H1 (cell line): ENCODE data around the gene CST6. TPM values are rescaled to one million over a fixed set of nuclear protein-coding genes. Genes with fewer than 3 reads are reported as not detected.

Experiments
- CTCF ChIA-PET: fragments of 300-600 bp; sonication (Branson Sonifier 250); formaldehyde crosslinking; loops from one replicate; lab custom pipeline; 2021; ENCODE audit not compliant: partially characterized antibody; lab: Charles Lee
- POLR2A ChIA-PET: fragments of 300-600 bp; sonication (Branson Sonifier 250); formaldehyde crosslinking; loops from one replicate; lab custom pipeline; 2021; ENCODE audit warnings: inconsistent platforms; ENCODE audit not compliant: partially characterized antibody; lab: Charles Lee
- DNase-seq, 2 experiments: peaks; one replicate each; pipeline versions ENCODE4 v3.0.0 to v3.0.0-alpha.2; 2010 to 2022; ENCODE audit warnings: low spot score in 2 of 2, low read depth in 1 of 2, mixed read lengths in 1 of 2
- FAIRE-seq: peaks from 2 replicates; lab custom pipeline; 2011; peaks lifted over from hg19 to GRCh38; lab: Jason Lieb, UNC
- H2AFZ ChIP-seq: 2 replicates; pipeline ENCODE4 v1.8.1; 2012; ENCODE audit warnings: low read length, inconsistent platforms
- H2AK5ac ChIP-seq: 2 replicates; pipeline ENCODE4 v1.6.1; 2013; ENCODE audit warnings: low read depth, low read length
- H2BK120ac ChIP-seq: replicated peaks from 2 replicates; pipeline ENCODE3; 2013; ENCODE audit warnings: low read depth, low read length, inconsistent platforms
- H2BK12ac ChIP-seq: 2 replicates; pipeline ENCODE4 v1.6.1; 2013; ENCODE audit warnings: low read depth, low read length
- H2BK15ac ChIP-seq: 2 replicates; pipeline ENCODE4 v1.6.1; 2013; ENCODE audit warnings: low read length
- H2BK20ac ChIP-seq: 2 replicates; pipeline ENCODE4 v1.6.1; 2013; ENCODE audit warnings: low read length
- H2BK5ac ChIP-seq: 2 replicates; pipeline ENCODE4 v1.6.1; 2013; ENCODE audit warnings: low read depth, low read length
- H3K14ac ChIP-seq: 2 replicates; pipeline ENCODE4 v1.6.1; 2013; ENCODE audit warnings: inconsistent platforms; ENCODE audit not compliant: insufficient read length
- H3K18ac ChIP-seq: 2 replicates; pipeline ENCODE4 v1.6.1; 2013; ENCODE audit warnings: low read length; ENCODE audit errors: extremely low read depth
- H3K23ac ChIP-seq: 2 replicates; pipeline ENCODE4 v1.6.1; 2013; ENCODE audit warnings: inconsistent platforms; ENCODE audit not compliant: insufficient read length
- H3K23me2 ChIP-seq: 2 replicates; pipeline ENCODE4 v1.6.1; 2013; ENCODE audit warnings: low read depth, low read length
- H3K27ac ChIP-seq: 2 replicates; pipeline ENCODE4 v1.6.1; 2011; ENCODE audit warnings: low read depth, low read length, inconsistent platforms
- H3K27me3 ChIP-seq, 4 experiments: replicated peaks in 1 of 4; 1 replicate in 1 of 4; 2 replicates in 3 of 4; pipeline versions ENCODE4 v1.6.1 to v1.8.1; 2011 to 2013; ENCODE audit warnings: low read length in 3 of 4, mild to moderate bottlenecking in 3 of 4, inconsistent platforms in 2 of 4, mixed read lengths in 2 of 4, moderate library complexity in 1 of 4; ENCODE audit not compliant: control insufficient read depth in 3 of 4, insufficient read depth in 3 of 4; ENCODE audit errors: extremely low read depth in 1 of 4
- H3K36me3 ChIP-seq, 4 experiments: 2 replicates each; pipeline versions ENCODE4 v1.6.1 to v1.8.1; 2011 to 2013; ENCODE audit warnings: mild to moderate bottlenecking in 4 of 4, low read length in 3 of 4, moderate library complexity in 2 of 4, control low read depth in 1 of 4, inconsistent platforms in 1 of 4; ENCODE audit not compliant: insufficient read depth in 4 of 4, control insufficient read depth in 2 of 4
- H3K4ac ChIP-seq: replicated peaks from 2 replicates; pipeline ENCODE3; 2013; ENCODE audit warnings: low read length, low read depth, mixed read lengths, inconsistent platforms; ENCODE audit not compliant: insufficient read length
- H3K4me1 ChIP-seq, 4 experiments: replicated peaks in 1 of 4; 1 replicate in 1 of 4; 2 replicates in 3 of 4; pipeline versions ENCODE4 v1.6.1 to v1.8.1; 2011 to 2013; ENCODE audit warnings: low read length in 3 of 4, inconsistent platforms in 2 of 4, mixed read lengths in 1 of 4; ENCODE audit not compliant: insufficient read depth in 4 of 4, control insufficient read depth in 3 of 4
- H3K4me2 ChIP-seq, 2 experiments: 2 replicates each; pipeline versions ENCODE4 v1.6.1 to v1.8.1; 2011 to 2013; ENCODE audit warnings: low read depth in 2 of 2, low read length in 2 of 2, control low read depth in 1 of 2, inconsistent platforms in 1 of 2, mild to moderate bottlenecking in 1 of 2; ENCODE audit not compliant: insufficient read depth in 1 of 2
- H3K4me3 ChIP-seq, 4 experiments: fragments of 200-600, 300-600 bp in 1 of 4; sonication (generic), shearing (Covaris generic), sonication (Bioruptor Twin) in 1 of 4; 2 replicates each; pipeline versions ENCODE4 v1.5.1 to v1.8.1; 2011 to 2016; ENCODE audit warnings: low read length in 4 of 4, low read depth in 3 of 4, control low read depth in 2 of 4, inconsistent platforms in 2 of 4, mild to moderate bottlenecking in 2 of 4, mixed read lengths in 1 of 4, moderate library complexity in 1 of 4; ENCODE audit not compliant: insufficient read depth in 2 of 4; ENCODE audit errors: extremely low read depth in 1 of 4
- H3K56ac ChIP-seq: replicated peaks from 2 replicates; pipeline ENCODE3; 2013; ENCODE audit warnings: low read depth, mild to moderate bottlenecking, mixed read lengths, low read length, inconsistent platforms; ENCODE audit not compliant: insufficient read length
- H3K79me1 ChIP-seq: 2 replicates; pipeline ENCODE4 v1.6.1; 2013; ENCODE audit warnings: low read depth, low read length, control low read depth
- H3K79me2 ChIP-seq, 2 experiments: 2 replicates each; pipeline versions ENCODE4 v1.6.1 to v1.8.1; 2012 to 2013; ENCODE audit warnings: low read length in 2 of 2, mild to moderate bottlenecking in 2 of 2, inconsistent platforms in 1 of 2; ENCODE audit not compliant: insufficient read depth in 2 of 2, control insufficient read depth in 1 of 2
- H3K9ac ChIP-seq, 4 experiments: replicated peaks in 1 of 4; 1 replicate in 1 of 4; 2 replicates in 3 of 4; pipeline versions ENCODE4 v1.6.1 to v1.8.1; 2011 to 2013; ENCODE audit warnings: low read depth in 3 of 4, low read length in 3 of 4, control low read depth in 2 of 4, mild to moderate bottlenecking in 2 of 4, moderate library complexity in 2 of 4, inconsistent platforms in 1 of 4; ENCODE audit errors: extremely low read depth in 1 of 4
- H3K9me3 ChIP-seq, 2 experiments: 2 replicates each; pipeline versions ENCODE4 v1.6.1 to v1.8.1; 2012 to 2013; ENCODE audit warnings: mild to moderate bottlenecking in 2 of 2, moderate library complexity in 2 of 2, control low read depth in 1 of 2, inconsistent platforms in 1 of 2, low read depth in 1 of 2, low read length in 1 of 2, mixed read lengths in 1 of 2; ENCODE audit not compliant: insufficient read depth in 2 of 2
- H4K20me1 ChIP-seq, 2 experiments: replicated peaks in 1 of 2; 2 replicates each; pipeline versions ENCODE3 to v1.8.1; 2011 to 2013; ENCODE audit warnings: inconsistent platforms in 2 of 2, low read length in 2 of 2, mild to moderate bottlenecking in 1 of 2; ENCODE audit not compliant: insufficient read depth in 2 of 2, control insufficient read depth in 1 of 2
- H4K5ac ChIP-seq: 2 replicates; pipeline ENCODE4 v1.6.1; 2013; ENCODE audit warnings: low read length, low read depth, mixed read lengths, inconsistent platforms; ENCODE audit not compliant: insufficient read length
- H4K8ac ChIP-seq: 2 replicates; pipeline ENCODE4 v1.8.0; 2013; ENCODE audit warnings: mild to moderate bottlenecking, moderate library complexity, low read length, inconsistent platforms; ENCODE audit not compliant: insufficient read depth; ENCODE audit errors: extremely low read depth
- H4K91ac ChIP-seq: replicated peaks from 2 replicates; pipeline ENCODE3; 2013; ENCODE audit warnings: low read length, mixed read lengths, inconsistent platforms; ENCODE audit not compliant: insufficient read length
- EZH2 ChIP-seq: fragments of 200-600 bp; sonication (generic); IDR thresholded peaks from 2 replicates; pipeline ENCODE4 v1.7.1; 2012; ENCODE audit warnings: low read depth, mild to moderate bottlenecking, moderate library complexity, low read length, inconsistent platforms; ENCODE audit not compliant: severe bottlenecking
- GABPA ChIP-seq: IDR thresholded peaks from 2 replicates; pipeline ENCODE4 v1.6.1; 2011; ENCODE audit warnings: mild to moderate bottlenecking, low read length, moderate library complexity, borderline replicate concordance; ENCODE audit not compliant: insufficient read depth
- POLR2A ChIP-seq, 2 experiments: IDR thresholded peaks; 1 replicate in 1 of 2; 2 replicates in 1 of 2; pipeline ENCODE4 v1.6.1; 2011; ENCODE audit warnings: low read depth in 2 of 2, low read length in 2 of 2, mild to moderate bottlenecking in 2 of 2; ENCODE audit errors: control extremely low read depth in 1 of 2
- RXRA ChIP-seq: IDR thresholded peaks from 2 replicates; pipeline ENCODE4 v1.6.1; 2011; ENCODE audit warnings: low read depth, mild to moderate bottlenecking, low read length, moderate library complexity; ENCODE audit not compliant: insufficient read depth
- WGBS, 2 experiments: shearing (Covaris generic) in 1 of 2; methylation state at CpG; one replicate each; pipeline versions ENCODE4 v1.1.6 to v1.1.7; 2013 to 2015; ENCODE audit warnings: low lambda C conversion rate in 2 of 2, mixed read lengths in 2 of 2, inconsistent platforms in 1 of 2, low coverage in 1 of 2, missing lambda C conversion rate in 1 of 2; ENCODE audit not compliant: insufficient replicate concordance in 2 of 2, insufficient coverage in 1 of 2, insufficient read length in 1 of 2; ENCODE audit errors: extremely low coverage in 1 of 2, missing lambda C conversion rate in 1 of 2; 5-methylcytosine and 5-hydroxymethylcytosine counted together
- polyA plus RNA-seq, 7 experiments: library from polyadenylated mRNA; depleted of rRNA in 3 of 7; stranded (reverse) in 5 of 7; unstranded in 2 of 7; fragments of >200 nt in 5 of 7; fragments of 200-250 nt in 2 of 7; gene quantifications; 1 replicate in 5 of 7; 2 replicates in 1 of 7; 4 replicates in 1 of 7; pipeline versions ENCODE4 v1.2.1 to v1.2.3, GENCODE V29; 2011 to 2013; ENCODE audit warnings: missing spikeins in 2 of 7, mixed read lengths in 2 of 7
- total RNA-seq: library from RNA; stranded (reverse); fragmentation: NEBNext Ultra II Directional; extraction: Animal tissue kit (Norgen Biotek cat#: 25700); gene quantifications from 2 replicates; pipeline ENCODE4 v1.2.1, GENCODE V29; 2021
- TF ChIP-seq, protein P1 (sequence below): IDR thresholded peaks from 2 replicates; pipeline ENCODE4 v1.6.1; 2011; ENCODE audit warnings: low read depth, mild to moderate bottlenecking, low read length; ENCODE audit not compliant: insufficient read depth
- TF ChIP-seq, protein P2 (sequence below), 3 experiments: IDR thresholded peaks; 1 replicate in 2 of 3; 2 replicates in 1 of 3; pipeline versions ENCODE4 v1.5.1 to v1.6.1; 2011; ENCODE audit warnings: low read length in 3 of 3, mild to moderate bottlenecking in 3 of 3, inconsistent platforms in 2 of 3, low read depth in 1 of 3, moderate library complexity in 1 of 3; ENCODE audit not compliant: insufficient read depth in 1 of 3; ENCODE audit errors: control extremely low read depth in 1 of 3

The CST6 gene
- total and polyA plus RNA-seq, 2 of the 8 experiments (the other 6 are each of a cell fraction or from before 2014, with no cell fraction given): 1.6 to 7.6 TPM

DNA sequence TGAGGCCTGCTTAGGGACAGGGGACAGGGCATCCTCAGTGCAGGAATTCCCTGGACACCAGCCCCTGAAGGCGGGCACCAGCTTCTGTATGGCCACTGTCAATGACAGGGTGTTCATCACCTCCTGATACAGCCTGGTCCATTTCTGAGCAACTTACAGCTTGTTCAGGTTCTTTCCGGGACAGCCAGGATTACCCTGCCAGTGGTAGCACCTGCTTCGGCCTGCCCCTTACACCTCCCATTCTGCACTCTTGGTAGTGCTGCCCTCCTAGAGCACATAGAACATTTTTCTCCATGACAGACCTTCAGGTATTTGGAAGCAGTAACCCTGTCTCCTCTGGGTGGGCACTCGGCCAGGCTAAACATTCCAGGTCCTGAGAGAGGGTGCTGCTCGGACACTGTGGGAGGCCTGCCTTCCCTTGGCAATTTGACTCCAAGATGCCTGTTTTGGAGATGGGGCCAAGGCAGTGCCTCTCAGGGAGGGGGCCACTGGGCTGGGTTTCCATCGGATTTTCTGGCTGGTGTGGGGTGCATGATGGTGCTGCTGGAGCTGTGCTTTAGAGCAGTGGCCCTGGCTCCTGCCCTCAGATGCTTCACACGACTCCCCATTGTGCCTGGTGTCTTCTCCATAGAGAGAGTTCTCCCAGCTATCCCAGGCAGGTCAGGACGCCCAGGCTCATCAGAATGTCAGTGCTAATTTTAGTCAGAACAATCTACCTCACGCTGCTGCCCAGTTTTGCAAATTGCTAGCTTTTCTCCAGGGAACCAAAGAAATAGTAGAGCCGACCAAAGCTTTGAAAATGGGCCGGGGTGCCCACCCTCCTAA is 35.9 kb downstream of the CST6 start:
- Histone ChIP-seq H3K79me2 (peaks cover 4 to 19% of the 10 kb centered on the region in 2 experiments), H2BK120ac (no peak overlapping the region), H4K91ac (peak overlapping the region; percentile 5), H4K8ac (peak overlapping the region; percentile 19; the same call in 1 of the 2 replicates), H3K36me3 (peaks cover 0 to 11% (median 6%) of the 10 kb centered on the region in 4 experiments; a peak in 4 of 8 replicates), H3K79me1 (peaks cover 14% of the 10 kb centered on the region), H2BK15ac (0 out of 2 replicates have a peak overlapping the region, but pooled peaks have one; percentile 6), H2AK5ac (no peak overlapping the region), H3K23me2 (peaks cover 10% of the 10 kb centered on the region; the same call in 1 of the 2 replicates), H3K56ac (no peak overlapping the region), H3K23ac (no peak overlapping the region), H3K27me3 (no peaks in the 10 kb centered on the region), H4K5ac (no peak overlapping the region), H3K9ac (no peak overlapping the region), H3K4me3 (peak overlapping the region; percentile 54 to 91 (median 64); a peak in 5 of 8 replicates), H3K9me3 (peaks cover 0 to 6% of the 10 kb centered on the region in 2 experiments; a peak in 1 of 4 replicates), H2BK20ac (no peak overlapping the region), H3K27ac (no peak overlapping the region), H3K4me1 (peaks cover 0 to 28% (median 21%) of the 10 kb centered on the region in 4 experiments; a peak in 6 of 7 replicates), H3K4ac (peak overlapping the region; percentile 27), H2BK12ac (0 out of 2 replicates have a peak overlapping the region, but pooled peaks have one; percentile 29), H3K14ac (no peak overlapping the region), H3K4me2 (peak overlapping the region; percentile 89 to 90), H2AFZ (no peak overlapping the region), H3K18ac (no peak overlapping the region), H4K20me1 (peaks cover 0 to 4% of the 10 kb centered on the region in 2 experiments), H2BK5ac (no peak overlapping the region)
- DNase-seq (no peak), FAIRE-seq (no peak)
- 85% methylated on average over 11 of the region's 11 CpGs; no CpG with 5 or more reads in 1 of the 2 experiments for WGBS, 2 experiments
- TF ChIP-seq, protein P1, sequence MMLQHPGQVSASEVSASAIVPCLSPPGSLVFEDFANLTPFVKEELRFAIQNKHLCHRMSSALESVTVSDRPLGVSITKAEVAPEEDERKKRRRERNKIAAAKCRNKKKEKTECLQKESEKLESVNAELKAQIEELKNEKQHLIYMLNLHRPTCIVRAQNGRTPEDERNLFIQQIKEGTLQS: no peak
- TF ChIP-seq POLR2A (IDR thresholded peaks at IDR 0.05; ENCODE audit: control extremely low read depth in 1 of 2, low read depth in 2 of 2, low read length in 2 of 2): no peak
- no peak for TF ChIP-seq EZH2
- TF ChIP-seq RXRA: no peak
- TF ChIP-seq GABPA: no peak
- TF ChIP-seq, protein P2, sequence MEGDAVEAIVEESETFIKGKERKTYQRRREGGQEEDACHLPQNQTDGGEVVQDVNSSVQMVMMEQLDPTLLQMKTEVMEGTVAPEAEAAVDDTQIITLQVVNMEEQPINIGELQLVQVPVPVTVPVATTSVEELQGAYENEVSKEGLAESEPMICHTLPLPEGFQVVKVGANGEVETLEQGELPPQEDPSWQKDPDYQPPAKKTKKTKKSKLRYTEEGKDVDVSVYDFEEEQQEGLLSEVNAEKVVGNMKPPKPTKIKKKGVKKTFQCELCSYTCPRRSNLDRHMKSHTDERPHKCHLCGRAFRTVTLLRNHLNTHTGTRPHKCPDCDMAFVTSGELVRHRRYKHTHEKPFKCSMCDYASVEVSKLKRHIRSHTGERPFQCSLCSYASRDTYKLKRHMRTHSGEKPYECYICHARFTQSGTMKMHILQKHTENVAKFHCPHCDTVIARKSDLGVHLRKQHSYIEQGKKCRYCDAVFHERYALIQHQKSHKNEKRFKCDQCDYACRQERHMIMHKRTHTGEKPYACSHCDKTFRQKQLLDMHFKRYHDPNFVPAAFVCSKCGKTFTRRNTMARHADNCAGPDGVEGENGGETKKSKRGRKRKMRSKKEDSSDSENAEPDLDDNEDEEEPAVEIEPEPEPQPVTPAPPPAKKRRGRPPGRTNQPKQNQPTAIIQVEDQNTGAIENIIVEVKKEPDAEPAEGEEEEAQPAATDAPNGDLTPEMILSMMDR (IDR thresholded peaks at IDR 0.05; ENCODE audit: control extremely low read depth in 1 of 3, insufficient read depth in 1 of 3, low read depth in 1 of 3, low read length in 3 of 3): no peak
- ChIA-PET CTCF (interaction anchor here (0.9 to 5.7 kb wide), 6 partner anchors 17 to 268 kb away, joined by 3 to 34 read pairs (median 4); no protein-coding TSS in a partner anchor), POLR2A (interaction anchor here (0.9 to 1.5 kb wide), 8 partner anchors 12 to 231 kb away, joined by 3 to 6 read pairs (median 3); partner anchors contain the start of genes BANF1 and CNIH2)
